Left ventricle myocardium inferior (tissue), 1 donor: ENCODE measurements around the gene FRMD4A. TPM values are rescaled to one million over a fixed set of nuclear protein-coding genes. Genes with fewer than 3 reads are reported as not detected.
"Not testable (repeated sequence)": the region's sequence is repeated elsewhere in the genome, so short reads cannot be mapped to it uniquely, and the experiment has no call there.

Source experiments
- DNase-seq: peaks from one replicate; pipeline ENCODE4 v3.0.0-alpha.2; 2020
- H3K27ac ChIP-seq: fragments of 200-600 bp; replicated peaks from 2 replicates; pipeline ENCODE4 v1.8.0; 2021
- H3K27me3 ChIP-seq: fragments of 200-600 bp; 2 replicates; pipeline ENCODE4 v1.8.0; 2021; ENCODE audit warnings: low read depth
- H3K36me3 ChIP-seq: fragments of 200-600 bp; 2 replicates; pipeline ENCODE4 v1.8.0; 2021
- H3K4me1 ChIP-seq: fragments of 200-600 bp; 2 replicates; pipeline ENCODE4 v1.8.0; 2021
- H3K4me3 ChIP-seq: fragments of 200-600 bp; 2 replicates; pipeline ENCODE4 v1.8.0; 2021; ENCODE audit warnings: mild to moderate bottlenecking, moderate library complexity
- H3K9me3 ChIP-seq: fragments of 200-600 bp; replicated peaks from 2 replicates; pipeline ENCODE4 v1.8.0; 2021
- CTCF ChIP-seq: fragments of 200-600 bp; IDR thresholded peaks from 2 replicates; pipeline ENCODE4 v1.8.0; 2021; ENCODE audit warnings: antibody characterized with exemption, mild to moderate bottlenecking, borderline replicate concordance
- intact Hi-C: fragments of 100-400 bp; cut with micrococcal nuclease; formaldehyde crosslinking; loops from one replicate; pipeline ENCODE4 v1.11.0; 2022
- total RNA-seq: library from RNA; stranded (reverse); fragmentation: NEBNext Ultra II Directional; extraction: Animal tissue kit (Norgen Biotek cat#: 25700); gene quantifications from one replicate; pipeline ENCODE4 v1.2.1, GENCODE V29; 2021
- donor health status: DM: no; HTN: yes; CAD: no; lungs with severe emphysema.

Gene FRMD4A
- total RNA-seq, 1 donor from 2014 or later, result 26.1 TPM

- no peak for DNase-seq
- H3K27me3 ChIP-seq, result no peaks in the 10 kb centered on the region
- H3K9me3 ChIP-seq, result peaks cover 13% of the 10 kb centered on the region
- intact Hi-C loops, result loop anchor here (10.0 kb wide), 1 partner anchor 53 kb away; no protein-coding TSS in a partner anchor
- no peak overlapping the region for H3K27ac ChIP-seq
- no peaks in the 10 kb centered on the region for H3K36me3 ChIP-seq
- TF ChIP-seq CTCF, result no peak
- no peak overlapping the region for H3K4me3 ChIP-seq
- peaks cover 17% of the 10 kb centered on the region for H3K4me1 ChIP-seq
Observed at GRCh38 chr10:14077430-14077829, 253.3 kb downstream of the FRMD4A start.

GRCh38 chr10:14074062-14074884 is 256.5 kb downstream of the FRMD4A start:
- no peaks in the 10 kb centered on the region for H3K36me3 ChIP-seq
- H3K9me3 ChIP-seq, result peaks cover 21% of the 10 kb centered on the region
- H3K4me3 ChIP-seq, result peak overlapping the region; percentile 53
- DNase-seq, result peak; percentile 84
- peaks cover 17% of the 10 kb centered on the region for H3K4me1 ChIP-seq
- no peak for TF ChIP-seq CTCF
- H3K27ac ChIP-seq, result peak overlapping the region; percentile 67
- intact Hi-C loops, result loop anchor here (10.0 kb wide), 1 partner anchor 49 kb away; no protein-coding TSS in a partner anchor
- H3K27me3 ChIP-seq, result no peaks in the 10 kb centered on the region

- intact Hi-C loops, result loop anchor here (10.0 kb wide), 1 partner anchor 48 kb away; no protein-coding TSS in a partner anchor
Observed at GRCh38 chr10:14072541-14072940, 258.2 kb downstream of the FRMD4A start.

GRCh38 chr10:14071956-14072355 is 258.8 kb downstream of the FRMD4A start:
- no peak overlapping the region for H3K27ac ChIP-seq
- peaks cover 22% of the 10 kb centered on the region for H3K9me3 ChIP-seq
- no peaks in the 10 kb centered on the region for H3K27me3 ChIP-seq
- TF ChIP-seq CTCF, result no peak
- intact Hi-C loops, result loop anchor here (10.0 kb wide), 1 partner anchor 47 kb away; no protein-coding TSS in a partner anchor
- no peak for DNase-seq
- H3K36me3 ChIP-seq, result no peaks in the 10 kb centered on the region
- H3K4me3 ChIP-seq, result no peak overlapping the region
- H3K4me1 ChIP-seq, result peaks cover 17% of the 10 kb centered on the region

More at GRCh38 chr10:14072541-14072940, 258.2 kb downstream of the FRMD4A start:
- DNase-seq, result no peak
- no peak overlapping the region for H3K4me3 ChIP-seq
- H3K4me1 ChIP-seq, result peaks cover 17% of the 10 kb centered on the region
- no peaks in the 10 kb centered on the region for H3K36me3 ChIP-seq
- H3K27ac ChIP-seq, result no peak overlapping the region
- H3K9me3 ChIP-seq, result peaks cover 17% of the 10 kb centered on the region
- no peak for TF ChIP-seq CTCF
- H3K27me3 ChIP-seq, result no peaks in the 10 kb centered on the region

GRCh38 chr10:14068601-14069250 is 262.0 kb downstream of the FRMD4A start:
- no peak for TF ChIP-seq CTCF
- Histone ChIP-seq H3K36me3 (no peaks in the 10 kb centered on the region), H3K27ac (no peak overlapping the region), H3K27me3 (no peaks in the 10 kb centered on the region), H3K9me3 (peaks cover 25% of the 10 kb centered on the region), H3K4me3 (no peak overlapping the region), H3K4me1 (peaks cover 11% of the 10 kb centered on the region)
- no peak for DNase-seq
- intact Hi-C loops, result no loop called here

- Histone ChIP-seq H3K9me3 (peaks cover 25% of the 10 kb centered on the region), H3K4me1 (peaks cover 12% of the 10 kb centered on the region)
- H3K4me3 ChIP-seq, DNase-seq, H3K27me3 ChIP-seq, intact Hi-C loops, H3K27ac ChIP-seq, H3K36me3 ChIP-seq: not testable (repeated sequence)
Observed at GRCh38 chr10:14067638-14068037, 263.1 kb downstream of the FRMD4A start.
